Measurements from ENCODE around the gene PLIN4. TPM values are rescaled to one million over a fixed set of nuclear protein-coding genes. Genes with fewer than 3 reads are reported as not detected.
"Not testable (repeated sequence)": the region's sequence is repeated elsewhere in the genome, so short reads cannot be mapped to it uniquely, and the experiment has no call there.

The PLIN4 gene
- total RNA-seq, result not detected

- DNase-seq, result no peak
These were observed at the start of gene PLIN4 for GRCh38 chr19:4518345-4519171. PLIN4 (minus strand) TSS chr19:4518486; CDS start chr19:4518272, 214 bp downstream.

- peak; percentile 44 for DNase-seq
These were observed 49.3 kb upstream of the PLIN4 start for GRCh38 chr19:4567584-4568071.

GRCh38 chr19:4566402-4567051 lies 48.2 kb upstream of the PLIN4 start:
- DNase-seq, result no peak

GRCh38 chr19:4563562-4563961 lies 45.3 kb upstream of the PLIN4 start:
- DNase-seq, result not testable (repeated sequence)

- not testable (repeated sequence) for DNase-seq
These were observed 43.8 kb upstream of the PLIN4 start for GRCh38 chr19:4562085-4562484.

GRCh38 chr19:4559569-4559968 lies 41.3 kb upstream of the PLIN4 start, which contains the start of gene SEMA6B:
SEMA6B (minus strand) TSS chr19:4559684; CDS start chr19:4558457, 1,227 bp downstream.
- no peak for DNase-seq

GRCh38 chr19:4557971-4558941 lies 40.0 kb upstream of the PLIN4 start:
- peak; percentile 18 for DNase-seq

- no peak for DNase-seq
These were observed 39.1 kb upstream of the PLIN4 start for GRCh38 chr19:4557144-4557970.

GRCh38 chr19:4556597-4557127 lies 38.4 kb upstream of the PLIN4 start:
- no peak for DNase-seq

GRCh38 chr19:4555657-4556561 lies 37.6 kb upstream of the PLIN4 start:
- no peak for DNase-seq

GRCh38 chr19:4554717-4555116 lies 36.4 kb upstream of the PLIN4 start:
- no peak for DNase-seq

GRCh38 chr19:4553775-4554174 lies 35.5 kb upstream of the PLIN4 start:
- DNase-seq, result no peak

- no peak for DNase-seq
These were observed 34.9 kb upstream of the PLIN4 start for GRCh38 chr19:4553092-4553695.

GRCh38 chr19:4552525-4552819 lies 34.2 kb upstream of the PLIN4 start:
- no peak for DNase-seq

- DNase-seq, result no peak
These were observed 32.3 kb upstream of the PLIN4 start for GRCh38 chr19:4550479-4551050.

GRCh38 chr19:4550018-4550417 lies 31.7 kb upstream of the PLIN4 start:
- no peak for DNase-seq

- no peak for DNase-seq
These were observed 29.9 kb upstream of the PLIN4 start for GRCh38 chr19:4548238-4548584.

- DNase-seq, result no peak
These were observed 29.3 kb upstream of the PLIN4 start for GRCh38 chr19:4547303-4548237.
